ENCODE data around the gene NCF4.
A peak's percentile ranks its signal among the peaks of the same experiment; 100 is the strongest.

Gene NCF4

GRCh38 chr22:36881504-36882245 lies 20.9 kb downstream of the NCF4 start:
- TF ChIP-seq GATA1 (IDR thresholded peaks at IDR 0.05; ENCODE audit: low read depth, low read length), result no peak
- TF ChIP-seq POLR2A (IDR thresholded peaks at IDR 0.05; ENCODE audit: low read length), result no peak

DNA sequence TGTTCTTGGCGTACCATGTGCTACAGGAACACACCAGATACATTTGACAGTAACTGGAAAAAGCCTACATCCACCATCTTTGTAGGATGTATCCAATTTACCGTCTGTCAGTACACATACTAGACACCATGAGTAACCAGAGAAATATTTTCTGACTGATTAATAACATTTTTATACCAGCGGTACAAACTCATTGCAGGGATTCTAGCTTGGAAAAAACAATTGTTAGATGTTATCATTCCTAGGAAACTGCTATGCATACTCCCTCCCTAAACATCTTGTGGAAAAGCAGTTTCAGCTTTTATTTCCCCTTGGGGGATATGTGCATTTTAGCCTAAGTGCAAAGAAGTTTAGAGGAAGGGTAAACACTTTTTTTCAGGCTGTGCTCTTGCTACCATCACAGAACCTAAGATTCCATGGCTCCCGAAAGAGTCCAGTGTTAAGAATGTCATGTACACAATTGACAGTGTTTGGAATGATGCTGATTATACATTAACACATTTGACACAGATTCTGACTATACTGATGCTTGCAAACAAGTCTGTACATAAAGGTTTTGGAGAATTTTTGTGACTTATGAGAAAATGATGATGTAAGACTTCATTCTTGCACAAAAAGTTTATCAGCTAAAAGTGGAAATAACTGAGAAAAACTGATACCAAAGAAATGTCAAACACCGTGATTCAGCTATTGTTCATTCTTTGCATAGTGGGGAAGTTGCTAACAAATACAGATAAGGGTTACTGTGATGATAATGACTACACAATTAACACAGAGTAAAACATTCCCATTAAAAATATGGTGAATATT lies 23.7 kb downstream of the NCF4 start:
- peak; percentile 22 to 41 for DNase-seq
- TF ChIP-seq POLR2A (IDR thresholded peaks at IDR 0.05; ENCODE audit: low read length), result no peak
- TF ChIP-seq GATA1 (IDR thresholded peaks at IDR 0.05; ENCODE audit: low read depth, low read length), result no peak

More at GRCh38 chr22:36881504-36882245, 20.9 kb downstream of the NCF4 start:
- peak; percentile 13 to 16 for DNase-seq

DNA sequence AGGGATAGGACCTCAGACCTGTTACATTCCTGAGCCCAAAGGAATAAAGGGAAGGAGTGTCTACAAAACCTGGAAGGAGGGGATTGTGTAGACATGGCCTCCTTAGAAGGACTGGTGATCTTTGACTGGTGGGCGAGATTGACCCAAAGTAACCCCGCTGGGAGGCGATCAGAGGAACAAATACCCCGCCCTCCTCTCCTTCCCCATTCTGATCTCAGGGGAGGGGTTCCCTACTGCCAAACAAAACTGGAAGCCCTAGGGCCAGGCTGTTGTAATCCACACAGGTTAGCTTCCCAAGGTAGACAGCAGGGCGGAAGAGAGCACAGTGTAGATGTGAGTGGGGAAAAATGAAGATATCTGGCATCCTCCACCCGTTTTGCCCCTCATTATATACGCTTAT lies 24.7 kb downstream of the NCF4 start:
- TF ChIP-seq GATA1 (IDR thresholded peaks at IDR 0.05; ENCODE audit: low read depth, low read length) (no peak), POLR2A (IDR thresholded peaks at IDR 0.05; ENCODE audit: low read length) (no peak)
- DNase-seq, result peak; percentile 21 to 46

- no peak for DNase-seq
- TF ChIP-seq GATA1 (IDR thresholded peaks at IDR 0.05; ENCODE audit: low read depth, low read length), result no peak
- no peak for TF ChIP-seq POLR2A (IDR thresholded peaks at IDR 0.05; ENCODE audit: low read length)
Measured at GRCh38 chr22:36886016-36886415, 25.2 kb downstream of the NCF4 start.

DNA sequence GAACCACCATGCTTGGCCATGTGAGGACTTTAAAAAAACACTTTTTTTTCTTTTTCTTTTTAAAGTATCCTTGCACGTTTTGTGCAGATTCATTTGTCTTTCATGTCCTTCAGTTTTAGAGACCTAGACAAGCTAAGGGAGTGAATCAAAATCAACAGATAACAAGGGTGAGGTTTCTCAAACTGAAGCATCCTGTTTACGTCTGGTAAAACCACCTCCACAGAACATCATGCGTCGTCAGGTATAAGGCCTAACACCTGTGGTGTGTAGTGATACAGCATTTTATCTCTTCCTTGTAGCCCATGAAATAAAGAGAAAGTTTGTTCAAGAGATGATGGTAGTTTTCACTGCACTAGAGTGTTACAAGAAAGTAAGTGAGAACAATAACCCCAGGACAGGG lies 26.4 kb downstream of the NCF4 start:
- TF ChIP-seq POLR2A (IDR thresholded peaks at IDR 0.05; ENCODE audit: low read length) (no peak), GATA1 (IDR thresholded peaks at IDR 0.05; ENCODE audit: low read depth, low read length) (no peak)
- no peak for DNase-seq

DNA sequence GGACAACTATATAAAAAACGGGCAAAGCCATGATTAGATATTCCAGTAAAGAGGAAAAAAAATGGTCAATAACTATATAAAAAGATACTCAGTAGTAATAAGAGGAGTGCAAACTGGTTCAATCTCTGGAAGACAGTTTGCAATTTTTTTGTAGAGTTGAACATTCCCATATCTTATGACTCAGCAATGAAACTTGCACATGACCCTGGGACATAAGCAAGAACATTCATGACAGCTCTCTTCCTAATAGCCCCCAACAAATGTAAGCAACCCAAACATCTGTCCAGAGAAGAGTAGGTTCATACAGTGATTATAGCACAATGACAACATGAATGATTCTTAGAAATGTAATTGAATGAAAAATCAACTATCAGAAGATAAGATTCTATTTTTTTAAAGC lies 30.8 kb downstream of the NCF4 start:
- no peak for TF ChIP-seq GATA1 (IDR thresholded peaks at IDR 0.05; ENCODE audit: low read depth, low read length)
- no peak for TF ChIP-seq POLR2A (IDR thresholded peaks at IDR 0.05; ENCODE audit: low read length)
- no peak for DNase-seq

GRCh38 chr22:36892292-36892691 lies 31.5 kb downstream of the NCF4 start:
- no peak for DNase-seq
- TF ChIP-seq GATA1 (IDR thresholded peaks at IDR 0.05; ENCODE audit: low read depth, low read length), result no peak

- no peak for TF ChIP-seq POLR2A (IDR thresholded peaks at IDR 0.05; ENCODE audit: low read length)
- no peak for TF ChIP-seq GATA1 (IDR thresholded peaks at IDR 0.05; ENCODE audit: low read depth, low read length)
- no peak for DNase-seq
Measured at GRCh38 chr22:36893262-36893661, 32.5 kb downstream of the NCF4 start.

GRCh38 chr22:36894266-36894665 lies 33.5 kb downstream of the NCF4 start:
- TF ChIP-seq POLR2A (IDR thresholded peaks at IDR 0.05; ENCODE audit: low read length), result no peak
- TF ChIP-seq GATA1 (IDR thresholded peaks at IDR 0.05; ENCODE audit: low read depth, low read length), result no peak
- no peak for DNase-seq

DNA sequence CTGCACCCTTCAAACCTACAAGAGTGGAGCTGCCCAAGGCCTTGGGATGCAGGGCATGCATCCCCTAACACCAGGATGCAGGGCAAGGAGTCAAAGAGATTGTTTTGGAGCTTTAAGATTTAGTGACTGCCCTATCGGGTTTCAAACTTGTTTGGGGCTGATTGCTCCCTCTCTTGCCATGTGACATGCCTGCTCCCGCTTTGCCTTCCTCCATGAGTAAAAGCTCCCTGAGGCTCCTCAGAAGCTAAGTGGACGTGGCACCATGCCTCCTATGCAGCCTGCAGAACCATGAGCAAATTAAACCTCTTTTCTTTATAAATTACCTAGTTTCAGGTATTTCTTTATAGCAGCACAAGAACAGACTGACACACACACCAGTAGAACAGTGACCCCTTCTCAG lies 36.8 kb downstream of the NCF4 start:
- no peak for DNase-seq
- TF ChIP-seq POLR2A (IDR thresholded peaks at IDR 0.05; ENCODE audit: low read length) (no peak), GATA1 (IDR thresholded peaks at IDR 0.05; ENCODE audit: low read depth, low read length) (no peak)

DNA sequence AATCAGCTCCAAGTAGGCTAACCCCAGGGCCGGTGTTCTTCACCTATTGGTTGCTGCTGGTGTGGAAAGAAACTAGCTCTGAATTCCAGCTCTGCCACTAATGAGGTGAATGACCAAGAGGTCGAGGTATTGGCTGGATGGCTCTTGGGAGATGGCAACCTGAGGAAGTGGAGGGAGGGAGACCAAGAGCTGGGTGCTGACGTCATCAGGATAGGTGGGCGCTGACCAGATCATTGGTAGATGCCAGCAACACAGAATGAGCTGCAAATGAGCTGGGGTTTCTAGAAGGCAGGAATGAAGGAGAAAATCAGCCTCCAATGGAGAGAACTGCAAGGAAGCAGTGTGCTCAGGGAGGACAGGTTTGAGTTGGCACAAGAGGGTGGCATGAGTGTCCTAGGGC lies 37.9 kb downstream of the NCF4 start:
- TF ChIP-seq POLR2A (IDR thresholded peaks at IDR 0.05; ENCODE audit: low read length) (no peak), GATA1 (IDR thresholded peaks at IDR 0.05; ENCODE audit: low read depth, low read length) (no peak)
- no peak for DNase-seq

DNA sequence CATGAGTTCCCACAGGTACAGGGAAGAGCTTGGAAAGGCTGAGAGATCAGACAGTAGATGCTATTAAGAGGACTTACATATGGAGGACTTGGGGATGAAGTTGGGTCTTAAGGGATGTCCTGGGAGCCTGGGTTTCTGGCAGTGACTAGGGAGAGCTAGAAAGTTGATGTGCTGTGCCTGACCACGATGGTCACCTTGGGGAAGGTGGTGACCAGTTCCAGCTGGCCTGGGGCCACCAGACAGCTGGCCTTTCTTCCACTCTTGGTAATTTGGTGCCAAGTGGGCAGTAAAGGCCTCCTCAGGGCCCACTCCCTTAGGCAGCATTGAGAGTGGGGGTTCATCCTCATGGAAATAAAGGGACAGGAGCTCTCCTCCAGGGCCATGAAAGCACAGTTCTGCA lies 38.7 kb downstream of the NCF4 start:
- TF ChIP-seq GATA1 (IDR thresholded peaks at IDR 0.05; ENCODE audit: low read depth, low read length) (no peak), POLR2A (IDR thresholded peaks at IDR 0.05; ENCODE audit: low read length) (no peak)

DNA sequence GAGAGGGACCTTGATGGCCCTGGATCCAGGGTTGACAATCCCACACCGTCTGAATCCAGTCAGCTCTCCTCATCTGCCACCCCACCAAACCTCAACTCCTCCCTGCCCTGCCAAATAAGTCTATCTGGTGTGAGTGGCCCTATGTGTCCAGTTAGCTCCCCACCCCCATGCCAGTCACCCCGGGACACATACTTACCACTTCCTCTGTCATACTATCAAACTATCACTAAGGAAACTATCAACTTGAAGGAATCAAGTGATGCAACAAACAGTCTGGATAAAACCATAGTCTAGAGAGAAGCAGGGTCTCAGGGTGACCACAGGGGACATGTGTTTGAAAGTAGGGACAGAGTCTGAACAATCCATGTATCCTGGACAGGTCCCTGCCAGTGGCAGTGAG lies 39.4 kb downstream of the NCF4 start:
- DNase-seq, result peak; percentile 43 to 74
- TF ChIP-seq POLR2A (IDR thresholded peaks at IDR 0.05; ENCODE audit: low read length), result peak; percentile 43
- no peak for TF ChIP-seq GATA1 (IDR thresholded peaks at IDR 0.05; ENCODE audit: low read depth, low read length)

More for the DNA sequence above, 38.7 kb downstream of the NCF4 start:
- no peak for DNase-seq

DNA sequence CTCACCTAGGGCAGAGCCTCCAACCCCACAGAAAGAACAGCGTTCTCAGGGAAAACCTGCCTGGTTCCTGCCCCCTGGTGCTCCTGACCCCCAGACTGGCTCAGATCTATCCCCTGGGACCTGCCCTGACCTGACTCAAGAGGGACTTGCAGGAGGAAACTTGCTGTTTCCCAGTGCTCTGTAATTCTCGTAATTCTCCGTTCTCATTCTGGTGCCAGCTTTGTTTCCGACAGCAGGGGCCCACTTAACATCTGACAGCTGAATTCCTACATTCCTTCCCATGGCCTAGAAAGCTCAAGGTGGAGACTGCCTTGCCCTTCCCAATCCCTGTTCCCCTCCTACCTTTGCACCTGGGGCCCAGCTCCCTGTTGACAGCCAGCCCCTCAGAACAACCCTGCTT lies 40.1 kb downstream of the NCF4 start:
- peak in 1 of 2 experiments; percentile 34 for DNase-seq
- TF ChIP-seq GATA1 (IDR thresholded peaks at IDR 0.05; ENCODE audit: low read depth, low read length) (no peak), POLR2A (IDR thresholded peaks at IDR 0.05; ENCODE audit: low read length) (no peak)
